ENCODE results near the gene UBE2D2. TPM values are rescaled to one million over a fixed set of nuclear protein-coding genes. Genes with fewer than 3 reads are reported as not detected.
A peak's percentile ranks its signal among the peaks of the same experiment; 100 is the strongest.

UBE2D2 gene
- total and polyA plus RNA-seq, 2 experiments from 2014 or later: 120 to 172 TPM

DNA sequence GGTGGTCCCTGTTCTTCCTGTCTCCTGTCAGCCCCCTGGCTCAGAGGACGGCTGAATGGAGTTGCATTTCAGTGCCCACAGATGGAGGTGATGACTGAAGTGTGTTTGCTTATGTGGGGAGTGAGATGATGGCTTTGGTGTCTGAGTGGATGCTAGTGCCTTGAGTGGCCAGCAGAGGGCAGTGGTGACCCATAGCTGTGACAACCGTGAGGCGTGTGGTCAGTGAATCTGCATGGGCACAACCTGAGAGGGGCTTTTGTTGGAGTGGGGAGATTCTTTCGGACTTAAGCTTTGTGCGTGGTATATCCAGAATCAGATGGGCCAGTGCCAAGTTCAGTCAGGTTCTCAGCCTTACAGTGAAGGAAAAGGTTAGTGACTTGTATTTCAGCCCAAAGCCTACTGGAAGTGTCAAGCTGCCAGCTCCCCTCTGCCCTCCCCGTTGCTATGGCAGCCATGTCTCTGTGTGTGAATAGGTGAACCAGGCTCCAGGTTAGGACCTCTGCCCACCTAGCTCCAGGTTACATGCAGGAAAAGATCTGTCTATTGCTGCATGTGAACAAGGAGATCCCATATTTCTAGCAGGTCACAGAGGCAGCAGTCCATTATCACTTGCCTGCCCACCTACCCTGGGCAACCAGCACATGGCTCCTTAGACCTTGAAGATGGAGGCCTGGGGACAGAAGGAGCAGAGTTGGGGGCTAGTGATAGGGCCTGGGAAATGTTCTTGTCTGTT, 72.3 kb downstream of the UBE2D2 start:
- Histone ChIP-seq H3F3A (replicated peaks; ENCODE audit: low read depth) (peaks cover 68% of the 10 kb centered on the region), H3K4me3 (no peak overlapping the region), H3K27me3 (ENCODE audit: insufficient read depth) (no peaks in the 10 kb centered on the region), H3K4me2 (peak overlapping the region; percentile 43; the same call in 1 of the 2 replicates), H2AFZ (no peak overlapping the region), H3K36me3 (ENCODE audit: insufficient read depth) (no peaks in the 10 kb centered on the region), H4K20me1 (replicated peaks; ENCODE audit: insufficient read depth) (peaks cover 15% of the 10 kb centered on the region), H3K4me1 (ENCODE audit: insufficient read depth) (peaks cover 39% of the 10 kb centered on the region), H3K27ac (ENCODE audit: low read depth) (peak overlapping the region; percentile 50; the same call in 1 of the 2 replicates), H3K9me2 (ENCODE audit: insufficient read depth) (no peaks in the 10 kb centered on the region), H3K79me2 (replicated peaks; ENCODE audit: insufficient read depth) (no peaks in the 10 kb centered on the region; the same call in 1 of the 2 replicates)
- Mint-ChIP-seq H3K27ac (no peak overlapping the region), H3K36me3 (ENCODE audit: low read depth) (peaks cover 7% of the 10 kb centered on the region; the same call in 2 of the 3 replicates), H3K4me3 (peak overlapping the region; percentile 3; the same call in 1 of the 3 replicates), H3K27me3 (ENCODE audit: insufficient read depth, low read depth, poor library complexity) (peaks cover 40% of the 10 kb centered on the region), H3K9me3 (no peaks in the 10 kb centered on the region), H3K4me1 (peaks cover 36% of the 10 kb centered on the region)
- DNase-seq (ENCODE audit: low spot score) (peak; percentile 82), ATAC-seq (peak; percentile 37)
- TF ChIP-seq, protein P1, sequence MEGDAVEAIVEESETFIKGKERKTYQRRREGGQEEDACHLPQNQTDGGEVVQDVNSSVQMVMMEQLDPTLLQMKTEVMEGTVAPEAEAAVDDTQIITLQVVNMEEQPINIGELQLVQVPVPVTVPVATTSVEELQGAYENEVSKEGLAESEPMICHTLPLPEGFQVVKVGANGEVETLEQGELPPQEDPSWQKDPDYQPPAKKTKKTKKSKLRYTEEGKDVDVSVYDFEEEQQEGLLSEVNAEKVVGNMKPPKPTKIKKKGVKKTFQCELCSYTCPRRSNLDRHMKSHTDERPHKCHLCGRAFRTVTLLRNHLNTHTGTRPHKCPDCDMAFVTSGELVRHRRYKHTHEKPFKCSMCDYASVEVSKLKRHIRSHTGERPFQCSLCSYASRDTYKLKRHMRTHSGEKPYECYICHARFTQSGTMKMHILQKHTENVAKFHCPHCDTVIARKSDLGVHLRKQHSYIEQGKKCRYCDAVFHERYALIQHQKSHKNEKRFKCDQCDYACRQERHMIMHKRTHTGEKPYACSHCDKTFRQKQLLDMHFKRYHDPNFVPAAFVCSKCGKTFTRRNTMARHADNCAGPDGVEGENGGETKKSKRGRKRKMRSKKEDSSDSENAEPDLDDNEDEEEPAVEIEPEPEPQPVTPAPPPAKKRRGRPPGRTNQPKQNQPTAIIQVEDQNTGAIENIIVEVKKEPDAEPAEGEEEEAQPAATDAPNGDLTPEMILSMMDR (conservative IDR thresholded peaks at IDR 0.05; ENCODE audit: low read depth in 2 of 2): peak; percentile 97 to 100
- TF ChIP-seq EZH2 (IDR thresholded peaks at IDR 0.05; ENCODE audit: low read depth, unreplicated experiment) (no peak), POLR2AphosphoS5 (IDR thresholded peaks at IDR 0.05; ENCODE audit: low read depth) (peak; percentile 54), CREB1 (CRISPR knock-in tag; IDR thresholded peaks at IDR 0.05; ENCODE audit: low read depth) (peak; percentile 29; the same call in 1 of the 2 replicates)

DNA sequence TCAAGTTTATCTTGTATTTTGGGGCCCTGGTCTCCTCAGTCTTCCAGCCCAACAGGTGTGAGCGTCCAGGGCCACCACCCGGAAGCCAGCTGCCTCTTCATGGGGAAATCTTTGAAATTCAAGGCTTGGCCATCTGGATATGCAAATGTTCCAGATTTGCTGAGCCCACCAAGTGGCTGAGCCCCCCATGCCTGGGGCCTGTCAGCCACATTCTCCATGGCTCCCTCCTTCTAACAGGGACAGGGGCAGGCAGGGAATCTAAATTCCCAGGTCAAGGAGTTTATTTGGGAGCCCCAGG, 72.8 kb downstream of the UBE2D2 start:
- Histone ChIP-seq H4K20me1 (replicated peaks; ENCODE audit: insufficient read depth) (peaks cover 15% of the 10 kb centered on the region), H3K9me2 (ENCODE audit: insufficient read depth) (no peaks in the 10 kb centered on the region), H3K4me3 (no peak overlapping the region), H2AFZ (no peak overlapping the region), H3K4me1 (ENCODE audit: insufficient read depth) (peaks cover 44% of the 10 kb centered on the region), H3K4me2 (peak overlapping the region; percentile 43; the same call in 1 of the 2 replicates), H3K27ac (ENCODE audit: low read depth) (no peak overlapping the region), H3K36me3 (ENCODE audit: insufficient read depth) (no peaks in the 10 kb centered on the region), H3F3A (replicated peaks; ENCODE audit: low read depth) (peaks cover 73% of the 10 kb centered on the region), H3K27me3 (ENCODE audit: insufficient read depth) (no peaks in the 10 kb centered on the region), H3K79me2 (replicated peaks; ENCODE audit: insufficient read depth) (no peaks in the 10 kb centered on the region; the same call in 1 of the 2 replicates)
- Mint-ChIP-seq H3K27me3 (ENCODE audit: insufficient read depth, low read depth, poor library complexity) (peaks cover 43% of the 10 kb centered on the region), H3K36me3 (ENCODE audit: low read depth) (peaks cover 4% of the 10 kb centered on the region; the same call in 2 of the 3 replicates), H3K27ac (no peak overlapping the region), H3K9me3 (no peaks in the 10 kb centered on the region), H3K4me3 (no peak overlapping the region), H3K4me1 (peaks cover 41% of the 10 kb centered on the region)
- DNase-seq (ENCODE audit: low spot score): no peak
- ATAC-seq: no peak
- TF ChIP-seq, protein P2, sequence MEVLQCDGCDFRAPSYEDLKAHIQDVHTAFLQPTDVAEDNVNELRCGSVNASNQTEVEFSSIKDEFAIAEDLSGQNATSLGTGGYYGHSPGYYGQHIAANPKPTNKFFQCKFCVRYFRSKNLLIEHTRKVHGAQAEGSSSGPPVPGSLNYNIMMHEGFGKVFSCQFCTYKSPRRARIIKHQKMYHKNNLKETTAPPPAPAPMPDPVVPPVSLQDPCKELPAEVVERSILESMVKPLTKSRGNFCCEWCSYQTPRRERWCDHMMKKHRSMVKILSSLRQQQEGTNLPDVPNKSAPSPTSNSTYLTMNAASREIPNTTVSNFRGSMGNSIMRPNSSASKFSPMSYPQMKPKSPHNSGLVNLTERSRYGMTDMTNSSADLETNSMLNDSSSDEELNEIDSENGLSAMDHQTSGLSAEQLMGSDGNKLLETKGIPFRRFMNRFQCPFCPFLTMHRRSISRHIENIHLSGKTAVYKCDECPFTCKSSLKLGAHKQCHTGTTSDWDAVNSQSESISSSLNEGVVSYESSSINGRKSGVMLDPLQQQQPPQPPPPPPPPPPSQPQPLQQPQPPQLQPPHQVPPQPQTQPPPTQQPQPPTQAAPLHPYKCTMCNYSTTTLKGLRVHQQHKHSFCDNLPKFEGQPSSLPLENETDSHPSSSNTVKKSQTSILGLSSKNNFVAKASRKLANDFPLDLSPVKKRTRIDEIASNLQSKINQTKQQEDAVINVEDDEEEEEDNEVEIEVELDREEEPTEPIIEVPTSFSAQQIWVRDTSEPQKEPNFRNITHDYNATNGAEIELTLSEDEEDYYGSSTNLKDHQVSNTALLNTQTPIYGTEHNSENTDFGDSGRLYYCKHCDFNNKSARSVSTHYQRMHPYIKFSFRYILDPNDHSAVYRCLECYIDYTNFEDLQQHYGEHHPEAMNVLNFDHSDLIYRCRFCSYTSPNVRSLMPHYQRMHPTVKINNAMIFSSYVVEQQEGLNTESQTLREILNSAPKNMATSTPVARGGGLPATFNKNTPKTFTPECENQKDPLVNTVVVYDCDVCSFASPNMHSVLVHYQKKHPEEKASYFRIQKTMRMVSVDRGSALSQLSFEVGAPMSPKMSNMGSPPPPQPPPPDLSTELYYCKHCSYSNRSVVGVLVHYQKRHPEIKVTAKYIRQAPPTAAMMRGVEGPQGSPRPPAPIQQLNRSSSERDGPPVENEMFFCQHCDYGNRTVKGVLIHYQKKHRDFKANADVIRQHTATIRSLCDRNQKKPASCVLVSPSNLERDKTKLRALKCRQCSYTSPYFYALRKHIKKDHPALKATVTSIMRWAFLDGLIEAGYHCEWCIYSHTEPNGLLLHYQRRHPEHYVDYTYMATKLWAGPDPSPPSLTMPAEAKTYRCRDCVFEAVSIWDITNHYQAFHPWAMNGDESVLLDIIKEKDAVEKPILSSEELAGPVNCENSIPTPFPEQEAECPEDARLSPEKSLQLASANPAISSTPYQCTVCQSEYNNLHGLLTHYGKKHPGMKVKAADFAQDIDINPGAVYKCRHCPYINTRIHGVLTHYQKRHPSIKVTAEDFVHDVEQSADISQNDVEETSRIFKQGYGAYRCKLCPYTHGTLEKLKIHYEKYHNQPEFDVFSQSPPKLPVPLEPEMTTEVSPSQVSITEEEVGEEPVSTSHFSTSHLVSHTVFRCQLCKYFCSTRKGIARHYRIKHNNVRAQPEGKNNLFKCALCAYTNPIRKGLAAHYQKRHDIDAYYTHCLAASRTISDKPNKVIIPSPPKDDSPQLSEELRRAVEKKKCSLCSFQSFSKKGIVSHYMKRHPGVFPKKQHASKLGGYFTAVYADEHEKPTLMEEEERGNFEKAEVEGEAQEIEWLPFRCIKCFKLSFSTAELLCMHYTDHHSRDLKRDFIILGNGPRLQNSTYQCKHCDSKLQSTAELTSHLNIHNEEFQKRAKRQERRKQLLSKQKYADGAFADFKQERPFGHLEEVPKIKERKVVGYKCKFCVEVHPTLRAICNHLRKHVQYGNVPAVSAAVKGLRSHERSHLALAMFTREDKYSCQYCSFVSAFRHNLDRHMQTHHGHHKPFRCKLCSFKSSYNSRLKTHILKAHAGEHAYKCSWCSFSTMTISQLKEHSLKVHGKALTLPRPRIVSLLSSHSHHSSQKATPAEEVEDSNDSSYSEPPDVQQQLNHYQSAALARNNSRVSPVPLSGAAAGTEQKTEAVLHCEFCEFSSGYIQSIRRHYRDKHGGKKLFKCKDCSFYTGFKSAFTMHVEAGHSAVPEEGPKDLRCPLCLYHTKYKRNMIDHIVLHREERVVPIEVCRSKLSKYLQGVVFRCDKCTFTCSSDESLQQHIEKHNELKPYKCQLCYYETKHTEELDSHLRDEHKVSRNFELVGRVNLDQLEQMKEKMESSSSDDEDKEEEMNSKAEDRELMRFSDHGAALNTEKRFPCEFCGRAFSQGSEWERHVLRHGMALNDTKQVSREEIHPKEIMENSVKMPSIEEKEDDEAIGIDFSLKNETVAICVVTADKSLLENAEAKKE (CRISPR knock-in tag; IDR thresholded peaks at IDR 0.05): no peak
- no peak for TF ChIP-seq ZNF331 (CRISPR knock-in tag; IDR thresholded peaks at IDR 0.05; ENCODE audit: low read depth)
